MCF 10A (cell line): ENCODE measurements around the gene EWSR1. TPM values are rescaled to one million over a fixed set of nuclear protein-coding genes. Genes with fewer than 3 reads are reported as not detected.

Experiments
- BruUV-seq: library from RNA; stranded (reverse); fragments of 400-500 nt; replicated peaks from 2 replicates; lab custom pipeline; 2021; lab: Mats Ljungman, UMichigan
- CTCF ChIA-PET: fragments of 300-600 bp; sonication (Branson Sonifier 250); formaldehyde crosslinking; extraction: SDS; loops from one replicate; lab custom pipeline; 2021; ENCODE audit warnings: antibody characterized with exemption, inconsistent platforms; lab: Yijun Ruan, JAX
- POLR2A ChIA-PET: fragments of 300-600, 350-650 bp; sonication (Branson Sonifier 250); formaldehyde crosslinking; extraction: SDS; loops from one replicate; lab custom pipeline; 2020; ENCODE audit warnings: antibody characterized with exemption, inconsistent platforms; lab: Yijun Ruan, JAX
- DNase-seq: peaks from one replicate; pipeline ENCODE4 v3.0.0-alpha.2; 2018; ENCODE audit not compliant: unreplicated experiment
- H3K27ac Mint-ChIP-seq: one replicate; pipeline ENCODE4 v1.8.0; 2022; ENCODE audit warnings: mild to moderate bottlenecking, low read depth, mixed read lengths; ENCODE audit not compliant: unreplicated experiment
- H3K27me3 Mint-ChIP-seq: one replicate; pipeline ENCODE4 v1.8.0; 2022; ENCODE audit warnings: mixed read lengths; ENCODE audit not compliant: insufficient read depth, unreplicated experiment
- H3K36me3 Mint-ChIP-seq: one replicate; pipeline ENCODE4 v1.8.0; 2022; ENCODE audit warnings: mild to moderate bottlenecking, moderate library complexity, mixed read lengths; ENCODE audit not compliant: insufficient read depth, unreplicated experiment
- H3K4me1 Mint-ChIP-seq: one replicate; pipeline ENCODE4 v1.8.0; 2022; ENCODE audit warnings: mixed read lengths; ENCODE audit not compliant: insufficient read depth, unreplicated experiment
- H3K4me3 Mint-ChIP-seq: one replicate; pipeline ENCODE4 v1.8.0; 2022; ENCODE audit warnings: mild to moderate bottlenecking, moderate library complexity, mixed read lengths; ENCODE audit not compliant: unreplicated experiment
- H3K9me3 Mint-ChIP-seq: one replicate; pipeline ENCODE4 v1.8.0; 2022; ENCODE audit warnings: mixed read lengths; ENCODE audit not compliant: unreplicated experiment
- intact Hi-C: fragments of 100-400 bp; cut with micrococcal nuclease; formaldehyde crosslinking; loops from 2 replicates; pipeline ENCODE4 v1.14.1; 2022
- total RNA-seq: library from RNA; stranded (reverse); gene quantifications from 2 replicates; pipeline ENCODE4 v1.2.3, GENCODE V29; 2022
- TF ChIP-seq, protein P1 (sequence below): fragments of 200-600 bp; IDR thresholded peaks from one replicate; pipeline ENCODE4 v1.8.0; 2022; ENCODE audit warnings: antibody characterized with exemption, mild to moderate bottlenecking; ENCODE audit not compliant: unreplicated experiment

EWSR1 gene
- total RNA-seq, 1 experiment from 2014 or later, result 486 TPM

DNA sequence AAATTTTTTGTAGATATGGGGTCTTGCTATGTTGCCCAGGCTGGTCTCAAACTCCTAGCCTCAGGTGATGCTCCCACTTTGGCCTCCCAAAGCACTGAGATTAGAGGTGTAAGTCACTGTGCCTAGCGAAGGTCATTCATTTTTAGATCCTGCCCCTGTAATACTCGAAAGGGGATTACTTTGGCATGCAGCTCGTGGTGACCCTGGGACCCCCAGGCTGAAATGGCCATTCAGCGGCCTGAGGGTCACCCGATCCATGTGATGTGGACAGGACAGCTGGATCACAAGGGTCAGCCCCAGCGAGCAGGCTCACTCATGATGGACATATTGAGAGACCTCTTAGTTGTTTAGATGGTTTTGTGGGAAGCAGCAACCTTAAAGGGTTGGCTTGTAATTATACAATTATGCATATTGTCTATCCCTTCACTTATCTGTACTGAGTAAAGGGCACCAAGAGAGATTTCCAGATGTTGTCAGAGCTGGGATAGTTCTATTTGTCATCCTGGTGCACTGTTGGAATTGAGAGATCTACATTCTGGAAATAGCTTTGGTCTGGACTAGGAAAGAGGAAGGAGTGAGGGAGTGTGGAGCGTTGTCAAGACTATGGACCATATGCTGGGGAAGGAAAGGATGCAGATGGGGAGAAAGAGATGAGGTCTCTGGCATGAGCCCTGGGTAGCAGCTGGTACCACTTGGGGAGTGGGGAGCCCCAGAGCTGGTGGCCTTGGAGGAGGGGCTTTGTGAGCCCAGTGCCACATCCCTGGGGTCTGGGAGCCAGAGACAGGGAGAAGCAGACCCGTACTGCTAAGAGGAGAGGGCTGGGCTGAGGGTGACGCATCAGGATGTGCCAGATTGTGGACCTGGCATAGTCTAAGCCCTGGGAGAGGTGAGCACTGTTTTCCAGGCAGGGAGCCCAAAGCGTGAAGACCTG is 15.8 kb upstream of the EWSR1 start:
- BruUV-seq, result no TSS peak

DNA sequence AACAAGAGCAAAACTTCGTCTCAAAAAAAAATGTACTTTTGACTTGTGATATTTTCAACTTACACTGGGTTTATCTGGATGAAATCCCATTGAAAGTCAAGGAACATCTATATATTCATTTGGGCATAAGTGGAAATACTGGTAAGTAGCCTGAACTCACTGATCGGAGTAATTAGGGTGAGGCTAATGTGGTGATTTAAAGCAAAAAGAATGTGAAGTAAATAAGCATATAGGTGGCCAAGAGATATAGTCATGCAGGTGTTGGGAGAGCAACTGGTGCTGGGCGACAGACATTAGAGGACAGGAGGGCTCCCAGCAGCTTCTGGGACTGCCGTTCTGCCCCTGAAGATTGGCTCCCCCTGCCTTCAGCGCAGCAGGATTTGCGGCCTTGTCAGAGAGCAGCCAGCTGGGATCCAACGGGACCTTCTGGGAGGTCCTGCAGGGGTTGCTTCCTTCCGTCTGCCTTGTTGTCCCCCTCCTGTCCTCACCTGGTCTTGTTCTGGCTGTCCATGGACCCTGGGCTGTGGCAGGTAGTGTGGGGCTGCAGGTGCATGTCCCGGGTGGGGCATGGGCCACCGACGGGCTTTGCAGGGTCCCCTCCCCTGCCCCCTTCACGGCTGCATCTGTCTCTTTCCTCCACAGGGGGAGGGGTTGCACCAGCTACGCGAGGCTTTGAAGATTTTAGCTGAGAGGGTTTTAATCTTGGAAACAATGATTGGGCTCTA is 14.3 kb upstream of the EWSR1 start:
- peaks cover 12% of the 10 kb centered on the region for H3K27me3 Mint-ChIP-seq
- POLR2A ChIA-PET, result no interaction called here
- H3K4me1 Mint-ChIP-seq, result no peaks in the 10 kb centered on the region
- TF ChIP-seq, protein P1, sequence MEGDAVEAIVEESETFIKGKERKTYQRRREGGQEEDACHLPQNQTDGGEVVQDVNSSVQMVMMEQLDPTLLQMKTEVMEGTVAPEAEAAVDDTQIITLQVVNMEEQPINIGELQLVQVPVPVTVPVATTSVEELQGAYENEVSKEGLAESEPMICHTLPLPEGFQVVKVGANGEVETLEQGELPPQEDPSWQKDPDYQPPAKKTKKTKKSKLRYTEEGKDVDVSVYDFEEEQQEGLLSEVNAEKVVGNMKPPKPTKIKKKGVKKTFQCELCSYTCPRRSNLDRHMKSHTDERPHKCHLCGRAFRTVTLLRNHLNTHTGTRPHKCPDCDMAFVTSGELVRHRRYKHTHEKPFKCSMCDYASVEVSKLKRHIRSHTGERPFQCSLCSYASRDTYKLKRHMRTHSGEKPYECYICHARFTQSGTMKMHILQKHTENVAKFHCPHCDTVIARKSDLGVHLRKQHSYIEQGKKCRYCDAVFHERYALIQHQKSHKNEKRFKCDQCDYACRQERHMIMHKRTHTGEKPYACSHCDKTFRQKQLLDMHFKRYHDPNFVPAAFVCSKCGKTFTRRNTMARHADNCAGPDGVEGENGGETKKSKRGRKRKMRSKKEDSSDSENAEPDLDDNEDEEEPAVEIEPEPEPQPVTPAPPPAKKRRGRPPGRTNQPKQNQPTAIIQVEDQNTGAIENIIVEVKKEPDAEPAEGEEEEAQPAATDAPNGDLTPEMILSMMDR, result no peak
- no peak for DNase-seq
- intact Hi-C loops, result no loop called here
- CTCF ChIA-PET, result interaction anchor here (0.6 to 1.1 kb wide), 4 partner anchors 8 to 1199 kb away, joined by 3 to 8 read pairs (median 4); partner anchors contain the start of gene EWSR1
- H3K4me3 Mint-ChIP-seq, result no peak overlapping the region
- no peaks in the 10 kb centered on the region for H3K36me3 Mint-ChIP-seq
- no TSS peak for BruUV-seq
- no peaks in the 10 kb centered on the region for H3K9me3 Mint-ChIP-seq
- no peak overlapping the region for H3K27ac Mint-ChIP-seq

More for the DNA sequence above, 15.8 kb upstream of the EWSR1 start:
- ChIA-PET CTCF (no interaction called here), POLR2A (no interaction called here)
- no peak overlapping the region for H3K27ac Mint-ChIP-seq
- H3K36me3 Mint-ChIP-seq, result no peaks in the 10 kb centered on the region
- peaks cover 12% of the 10 kb centered on the region for H3K27me3 Mint-ChIP-seq
- intact Hi-C loops, result no loop called here
- DNase-seq, result no peak
- no peak overlapping the region for H3K4me3 Mint-ChIP-seq
- TF ChIP-seq, protein P1, result no peak
- H3K9me3 Mint-ChIP-seq, result no peaks in the 10 kb centered on the region
- H3K4me1 Mint-ChIP-seq, result no peaks in the 10 kb centered on the region

DNA sequence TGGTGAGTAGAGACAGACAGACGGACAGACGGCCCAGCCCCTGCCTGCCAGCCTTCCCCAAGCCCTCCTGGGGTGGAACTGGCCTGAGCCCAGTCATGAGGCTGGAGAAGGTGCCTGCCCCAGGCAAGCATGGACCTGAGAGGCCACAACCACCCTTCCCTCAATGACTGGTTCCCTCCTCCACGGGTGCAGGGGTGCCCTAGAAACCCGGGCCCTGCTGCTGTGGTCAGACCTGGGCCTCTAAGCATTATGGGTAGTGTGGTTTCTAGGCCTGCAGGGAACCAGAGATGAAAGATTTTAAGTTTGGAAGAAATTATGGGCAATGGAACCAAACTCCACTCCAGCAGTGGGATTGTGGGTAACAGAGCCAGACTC is 13.8 kb upstream of the EWSR1 start:
- POLR2A ChIA-PET, result no interaction called here
- Mint-ChIP-seq H3K27ac (no peak overlapping the region), H3K4me3 (no peak overlapping the region), H3K9me3 (no peaks in the 10 kb centered on the region), H3K36me3 (no peaks in the 10 kb centered on the region), H3K4me1 (no peaks in the 10 kb centered on the region), H3K27me3 (peaks cover 12% of the 10 kb centered on the region)
- BruUV-seq, result no TSS peak
- TF ChIP-seq, protein P1, result no peak
- intact Hi-C loops, result no loop called here
- CTCF ChIA-PET, result interaction anchor here (0.6 to 1.1 kb wide), 3 partner anchors 9 to 96 kb away, joined by 3 to 8 read pairs (median 3); partner anchors contain the start of gene EWSR1
- DNase-seq, result no peak

DNA sequence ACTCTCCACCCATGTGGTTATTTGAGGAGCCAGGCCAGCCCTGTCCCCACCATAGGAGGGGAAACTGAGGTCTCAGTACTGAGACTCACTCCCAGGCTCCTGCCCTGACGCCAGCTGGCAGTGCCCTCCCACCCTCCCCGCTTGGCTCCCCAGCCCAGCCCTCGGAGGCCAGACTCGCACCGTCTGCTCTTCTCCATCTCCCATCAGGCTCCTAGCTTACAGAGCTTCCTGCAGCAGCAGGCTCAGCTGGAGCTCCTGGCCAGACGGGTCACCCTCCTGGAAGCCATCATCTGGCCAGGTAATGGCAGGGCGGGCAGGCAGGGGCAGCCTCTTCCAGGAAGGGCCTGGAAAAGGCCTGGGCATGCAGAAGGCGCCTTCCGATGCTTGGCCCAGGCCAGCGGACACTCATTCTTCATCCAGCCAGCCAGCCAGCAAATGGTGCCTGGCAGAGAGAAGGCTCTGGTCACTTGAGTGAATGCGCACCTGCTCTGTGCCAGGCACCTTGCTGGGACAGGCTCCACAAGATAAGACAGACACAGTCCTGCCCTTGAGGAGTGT is 12.9 kb upstream of the EWSR1 start:
- POLR2A ChIA-PET, result no interaction called here
- Mint-ChIP-seq H3K4me1 (no peaks in the 10 kb centered on the region), H3K4me3 (no peak overlapping the region), H3K36me3 (no peaks in the 10 kb centered on the region), H3K9me3 (no peaks in the 10 kb centered on the region), H3K27ac (no peak overlapping the region), H3K27me3 (peaks cover 12% of the 10 kb centered on the region)
- BruUV-seq, result no TSS peak
- CTCF ChIA-PET, result interaction anchor here (1.1 to 3.3 kb wide), 2 partner anchors 10 kb away, joined by 8 to 17 read pairs; no protein-coding TSS in a partner anchor
- DNase-seq, result no peak
- intact Hi-C loops, result no loop called here
- TF ChIP-seq, protein P1, result no peak
